OCI-LY7 (cell line): ENCODE measurements around the gene DIPK1A.

Experiments used
- EZH2phosphoT487 ChIP-seq: fragments of 200-600 bp; sonication (generic); IDR thresholded peaks from 2 replicates; pipeline ENCODE4 v1.6.1; 2018; ENCODE audit warnings: low read depth, borderline replicate concordance, mild to moderate bottlenecking, mixed run types, antibody characterized with exemption, low read length, moderate library complexity, mixed read lengths
- TF ChIP-seq, protein P1 (sequence below): fragments of 200-600 bp; sonication (generic); conservative IDR thresholded peaks from 2 replicates; pipeline ENCODE4 v1.5.1; 2014; ENCODE audit warnings: mild to moderate bottlenecking, antibody characterized with exemption, low read length, moderate library complexity, mixed read lengths

DNA sequence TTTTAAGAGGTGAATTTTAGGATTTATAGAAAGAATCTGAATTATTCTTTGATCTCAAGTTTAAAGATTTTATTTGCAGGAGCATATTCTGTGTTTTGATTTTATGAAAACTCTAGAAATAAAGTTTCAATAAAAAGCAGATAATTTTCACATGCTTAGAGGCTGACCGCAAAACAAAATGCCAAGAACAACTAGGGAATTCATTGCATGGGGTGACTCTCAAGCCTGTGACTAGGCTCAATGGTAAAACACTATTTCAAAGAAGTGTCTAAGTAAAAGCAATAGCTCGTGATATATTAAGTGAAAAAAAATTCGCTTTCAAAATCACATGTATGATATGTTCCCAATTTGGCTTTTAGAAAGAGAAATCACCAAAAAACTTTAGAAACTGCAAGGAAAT is 79.9 kb downstream of the DIPK1A start:
- no peak for TF ChIP-seq EZH2phosphoT487
- TF ChIP-seq, protein P1, sequence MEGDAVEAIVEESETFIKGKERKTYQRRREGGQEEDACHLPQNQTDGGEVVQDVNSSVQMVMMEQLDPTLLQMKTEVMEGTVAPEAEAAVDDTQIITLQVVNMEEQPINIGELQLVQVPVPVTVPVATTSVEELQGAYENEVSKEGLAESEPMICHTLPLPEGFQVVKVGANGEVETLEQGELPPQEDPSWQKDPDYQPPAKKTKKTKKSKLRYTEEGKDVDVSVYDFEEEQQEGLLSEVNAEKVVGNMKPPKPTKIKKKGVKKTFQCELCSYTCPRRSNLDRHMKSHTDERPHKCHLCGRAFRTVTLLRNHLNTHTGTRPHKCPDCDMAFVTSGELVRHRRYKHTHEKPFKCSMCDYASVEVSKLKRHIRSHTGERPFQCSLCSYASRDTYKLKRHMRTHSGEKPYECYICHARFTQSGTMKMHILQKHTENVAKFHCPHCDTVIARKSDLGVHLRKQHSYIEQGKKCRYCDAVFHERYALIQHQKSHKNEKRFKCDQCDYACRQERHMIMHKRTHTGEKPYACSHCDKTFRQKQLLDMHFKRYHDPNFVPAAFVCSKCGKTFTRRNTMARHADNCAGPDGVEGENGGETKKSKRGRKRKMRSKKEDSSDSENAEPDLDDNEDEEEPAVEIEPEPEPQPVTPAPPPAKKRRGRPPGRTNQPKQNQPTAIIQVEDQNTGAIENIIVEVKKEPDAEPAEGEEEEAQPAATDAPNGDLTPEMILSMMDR = no peak
